ENCODE results near the gene PLCH1.

PLCH1 gene

GRCh38 chr3:155392138-155392537, 352.7 kb downstream of the PLCH1 start:
- no peak for TF ChIP-seq CTCF (IDR thresholded peaks at IDR 0.05; ENCODE audit: extremely low read depth, insufficient read depth, missing control alignments)
- no peak for DNase-seq (ENCODE audit: low spot score)
- in situ Hi-C loops (cut with MboI; ENCODE audit: low pct_unique_long_range_greater_than_20kb, low sequenced_read_pairs, unreplicated experiment): loop anchor here (25.0 kb wide), 1 partner anchor 295 kb away; no protein-coding TSS in a partner anchor

DNA sequence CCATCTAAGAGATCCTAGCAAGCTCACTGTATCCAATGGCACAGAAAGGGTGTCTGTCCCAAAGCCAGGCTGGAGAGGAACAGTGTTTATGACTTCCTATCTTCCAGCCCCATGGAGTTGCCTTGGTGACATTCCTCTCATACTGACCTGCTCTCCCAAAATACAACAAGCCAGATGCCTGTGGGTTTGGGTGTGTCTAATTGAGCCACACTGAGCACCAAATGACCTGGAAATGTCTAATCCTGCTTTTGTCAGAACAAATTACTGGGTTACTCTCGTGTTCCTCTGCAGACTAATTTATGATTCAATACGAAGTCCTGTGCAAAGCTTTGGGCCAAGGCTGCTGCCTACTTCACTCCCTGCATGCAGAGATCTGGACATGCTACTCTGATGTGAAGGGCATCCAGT, 353.3 kb downstream of the PLCH1 start:
- in situ Hi-C loops (cut with MboI; ENCODE audit: low pct_unique_long_range_greater_than_20kb, low sequenced_read_pairs, unreplicated experiment): loop anchor here (25.0 kb wide), 1 partner anchor 296 kb away; no protein-coding TSS in a partner anchor
- TF ChIP-seq CTCF (IDR thresholded peaks at IDR 0.05; ENCODE audit: extremely low read depth, insufficient read depth, missing control alignments): no peak
- DNase-seq (ENCODE audit: low spot score): no peak

DNA sequence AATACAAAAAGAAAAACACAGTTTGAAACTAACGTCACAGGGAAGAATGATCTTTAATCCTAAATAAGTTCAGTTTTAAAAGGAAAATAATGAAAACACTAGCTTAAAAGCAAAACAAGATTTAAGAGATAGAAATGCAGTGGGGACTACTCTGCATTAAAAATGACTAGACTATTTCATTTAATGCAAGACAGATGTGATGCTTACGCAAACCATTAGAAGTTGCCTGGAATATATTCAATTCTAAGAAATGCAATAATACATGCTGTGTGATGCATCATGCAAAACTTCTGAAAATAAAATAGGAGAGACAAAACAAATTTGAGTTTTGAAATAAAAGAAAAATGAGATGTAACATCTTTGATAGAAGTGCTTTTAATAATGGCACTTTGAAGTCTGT, 353.8 kb downstream of the PLCH1 start:
- no peak for TF ChIP-seq CTCF (IDR thresholded peaks at IDR 0.05; ENCODE audit: extremely low read depth, insufficient read depth, missing control alignments)
- in situ Hi-C loops (cut with MboI; ENCODE audit: low pct_unique_long_range_greater_than_20kb, low sequenced_read_pairs, unreplicated experiment): loop anchor here (25.0 kb wide), 1 partner anchor 296 kb away; no protein-coding TSS in a partner anchor
- no peak for DNase-seq (ENCODE audit: low spot score)

DNA sequence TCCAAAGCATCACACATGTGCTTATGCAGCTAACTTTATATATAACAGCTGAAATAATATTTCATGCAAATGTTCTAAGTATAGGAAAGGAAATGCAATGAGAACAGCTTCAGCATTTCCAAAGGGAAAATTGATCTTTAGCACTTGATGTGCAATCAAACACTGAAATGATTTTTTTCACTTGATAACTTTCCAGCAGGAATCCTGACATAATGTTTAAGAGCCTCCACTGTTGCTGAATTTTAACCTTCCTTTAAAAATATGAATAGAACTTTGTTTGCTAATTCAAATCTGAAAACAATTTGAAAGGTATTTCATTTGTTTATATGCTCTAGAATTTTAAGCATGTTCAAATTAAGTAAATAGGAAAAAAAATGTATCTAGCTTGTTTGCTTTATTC, 354.5 kb downstream of the PLCH1 start:
- no peak for TF ChIP-seq CTCF (IDR thresholded peaks at IDR 0.05; ENCODE audit: extremely low read depth, insufficient read depth, missing control alignments)
- in situ Hi-C loops (cut with MboI; ENCODE audit: low pct_unique_long_range_greater_than_20kb, low sequenced_read_pairs, unreplicated experiment): loop anchor here (25.0 kb wide), 1 partner anchor 297 kb away; no protein-coding TSS in a partner anchor
- no peak for DNase-seq (ENCODE audit: low spot score)

DNA sequence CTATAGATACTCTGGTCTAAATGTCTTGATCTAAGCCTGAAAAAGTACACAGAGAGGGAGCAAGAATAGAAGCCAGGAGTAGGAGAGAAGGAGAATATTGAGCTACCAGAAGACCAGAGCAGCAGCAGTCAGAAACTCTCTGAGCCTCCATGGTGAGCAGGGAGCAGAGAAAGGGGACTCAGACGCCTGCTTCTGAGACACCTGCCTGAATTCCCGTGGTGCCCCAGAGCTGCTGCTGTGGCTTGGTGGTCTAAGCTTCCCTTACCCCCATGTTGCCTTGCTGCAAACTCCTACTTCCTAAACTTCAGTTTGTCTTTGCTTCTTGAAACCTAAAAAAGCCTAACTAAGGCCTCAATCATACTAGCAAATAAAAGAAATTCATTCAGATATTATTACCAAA, 356.5 kb downstream of the PLCH1 start:
- in situ Hi-C loops (cut with MboI; ENCODE audit: low pct_unique_long_range_greater_than_20kb, low sequenced_read_pairs, unreplicated experiment): loop anchor here (25.0 kb wide), 1 partner anchor 299 kb away; no protein-coding TSS in a partner anchor
- no peak for DNase-seq (ENCODE audit: low spot score)

GRCh38 chr3:155387571-155387970, 357.3 kb downstream of the PLCH1 start:
- no peak for DNase-seq (ENCODE audit: low spot score)
- in situ Hi-C loops (cut with MboI; ENCODE audit: low pct_unique_long_range_greater_than_20kb, low sequenced_read_pairs, unreplicated experiment): loop anchor here (25.0 kb wide), 1 partner anchor 300 kb away; no protein-coding TSS in a partner anchor
- no peak for TF ChIP-seq CTCF (IDR thresholded peaks at IDR 0.05; ENCODE audit: extremely low read depth, insufficient read depth, missing control alignments)

More for the DNA sequence above, 356.5 kb downstream of the PLCH1 start:
- TF ChIP-seq CTCF (IDR thresholded peaks at IDR 0.05; ENCODE audit: extremely low read depth, insufficient read depth, missing control alignments): no peak

Data from GM13977 (cell line).